Measurements from ENCODE around the gene TNFSF10.

DNA sequence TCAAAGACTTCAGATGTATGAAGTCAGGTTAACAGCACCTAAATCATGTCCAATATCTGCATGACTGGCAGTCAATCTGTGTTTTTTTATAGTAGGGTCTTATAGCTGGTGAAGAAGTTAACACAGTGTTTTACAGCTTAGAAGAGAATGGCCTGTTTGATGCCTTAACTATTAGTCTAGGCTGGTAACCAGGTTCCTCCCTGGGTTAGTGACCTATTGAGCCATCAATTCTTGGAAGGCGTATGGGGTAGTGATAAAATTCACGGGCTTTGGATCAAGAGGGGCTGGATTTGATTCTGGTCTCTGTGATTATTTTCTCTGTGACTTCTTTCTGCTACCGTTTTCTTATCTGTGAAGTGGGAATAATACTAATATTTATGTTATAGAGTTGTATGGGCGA is 16.0 kb upstream of the TNFSF10 start:
- TF ChIP-seq EZH2phosphoT487 (IDR thresholded peaks at IDR 0.05; ENCODE audit: borderline replicate concordance), result no peak
- TF ChIP-seq, protein P1, sequence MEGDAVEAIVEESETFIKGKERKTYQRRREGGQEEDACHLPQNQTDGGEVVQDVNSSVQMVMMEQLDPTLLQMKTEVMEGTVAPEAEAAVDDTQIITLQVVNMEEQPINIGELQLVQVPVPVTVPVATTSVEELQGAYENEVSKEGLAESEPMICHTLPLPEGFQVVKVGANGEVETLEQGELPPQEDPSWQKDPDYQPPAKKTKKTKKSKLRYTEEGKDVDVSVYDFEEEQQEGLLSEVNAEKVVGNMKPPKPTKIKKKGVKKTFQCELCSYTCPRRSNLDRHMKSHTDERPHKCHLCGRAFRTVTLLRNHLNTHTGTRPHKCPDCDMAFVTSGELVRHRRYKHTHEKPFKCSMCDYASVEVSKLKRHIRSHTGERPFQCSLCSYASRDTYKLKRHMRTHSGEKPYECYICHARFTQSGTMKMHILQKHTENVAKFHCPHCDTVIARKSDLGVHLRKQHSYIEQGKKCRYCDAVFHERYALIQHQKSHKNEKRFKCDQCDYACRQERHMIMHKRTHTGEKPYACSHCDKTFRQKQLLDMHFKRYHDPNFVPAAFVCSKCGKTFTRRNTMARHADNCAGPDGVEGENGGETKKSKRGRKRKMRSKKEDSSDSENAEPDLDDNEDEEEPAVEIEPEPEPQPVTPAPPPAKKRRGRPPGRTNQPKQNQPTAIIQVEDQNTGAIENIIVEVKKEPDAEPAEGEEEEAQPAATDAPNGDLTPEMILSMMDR (conservative IDR thresholded peaks at IDR 0.05; ENCODE audit: low read length), result no peak

All from Loucy (cell line).